ENCODE results near the gene TXLNA. TPM values are rescaled to one million over a fixed set of nuclear protein-coding genes. Genes with fewer than 3 reads are reported as not detected.

The TXLNA gene
- total RNA-seq, 1 experiment from 2014 or later, result 67.3 TPM

- TF ChIP-seq CTCF (conservative IDR thresholded peaks at IDR 0.05), result no peak
- H3K79me2 ChIP-seq (ENCODE audit: insufficient read depth, low read length), result peaks cover 2% of the 10 kb centered on the region; the same call in 1 of the 2 replicates
- no CpG with 5 or more reads among the region's 5 CpGs for WGBS (ENCODE audit: extremely low coverage, insufficient read length, low lambda C conversion rate)
These were observed 42.4 kb upstream of the TXLNA start for GRCh38 chr1:32137111-32137510.

More at GRCh38 chr1:32137111-32137510, 42.4 kb upstream of the TXLNA start:
- no peak overlapping the region for H3K18ac ChIP-seq (ENCODE audit: insufficient read length, low read depth, low read length)
- no peak overlapping the region for H3K4me3 Mint-ChIP-seq
- H3K36me3 Mint-ChIP-seq (ENCODE audit: insufficient read depth in 1 of 3, low read depth in 3 of 3), result peaks cover 0 to 4% (median 0%) of the 10 kb centered on the region in 3 experiments; a peak in 3 of 7 replicates
- no peaks in the 10 kb centered on the region for H3K4me1 ChIP-seq (ENCODE audit: insufficient read depth, low read length)
- H3K9me3 ChIP-seq (ENCODE audit: control insufficient read depth, low read depth, low read length), result no peaks in the 10 kb centered on the region
- H2BK20ac ChIP-seq (ENCODE audit: low read depth, low read length, poor library complexity, severe bottlenecking), result no peak overlapping the region
- H3K9me3 Mint-ChIP-seq, result no peaks in the 10 kb centered on the region; a peak in 1 of 5 replicates
- no peak overlapping the region for H4K91ac ChIP-seq (ENCODE audit: insufficient read length, low read depth, low read length)
- H3K9ac ChIP-seq (ENCODE audit: extremely low read depth, insufficient read length, low read length), result no peak overlapping the region
- H4K8ac ChIP-seq (replicated peaks; ENCODE audit: insufficient read length, low read depth, low read length), result no peak overlapping the region
- H3K4me1 Mint-ChIP-seq, result peaks cover 0 to 4% of the 10 kb centered on the region in 2 experiments; a peak in 2 of 4 replicates
- H3K56ac ChIP-seq (ENCODE audit: insufficient read length, low read depth, low read length), result no peak overlapping the region
- H4K5ac ChIP-seq (ENCODE audit: insufficient read length, low read depth, low read length), result no peak overlapping the region
- no peak overlapping the region for H2AK5ac ChIP-seq (ENCODE audit: insufficient read length, low read length)
- no peak overlapping the region for H3K4ac ChIP-seq (ENCODE audit: low read depth, low read length)
- no peaks in the 10 kb centered on the region for H3K23me2 ChIP-seq (ENCODE audit: insufficient read length, low read depth, low read length, poor library complexity, severe bottlenecking)
- H2BK120ac ChIP-seq (ENCODE audit: low read depth, low read length, poor library complexity, severe bottlenecking), result no peak overlapping the region
- no peak overlapping the region; a peak in 1 of 7 replicates for H3K27ac Mint-ChIP-seq
- no peak overlapping the region for H2BK5ac ChIP-seq (ENCODE audit: insufficient read length, low read length)
- DNase-seq, result no peak
- no peaks in the 10 kb centered on the region for H4K20me1 ChIP-seq (ENCODE audit: control insufficient read depth, insufficient read depth, insufficient read length)
- H3K14ac ChIP-seq (ENCODE audit: insufficient read depth, low read length), result no peak overlapping the region
- peaks cover 3% of the 10 kb centered on the region for H3K79me1 ChIP-seq (ENCODE audit: insufficient read depth, low read depth, low read length, poor library complexity, severe bottlenecking)
- no peak overlapping the region for H2BK15ac ChIP-seq (ENCODE audit: low read depth, low read length)
- H2AFZ ChIP-seq (ENCODE audit: low read length), result no peak overlapping the region
- H3K4me2 ChIP-seq (ENCODE audit: insufficient read depth, insufficient read length, low read length), result no peak overlapping the region
- H3K27me3 ChIP-seq (ENCODE audit: insufficient read depth, low read length), result no peaks in the 10 kb centered on the region
- H3K27me3 Mint-ChIP-seq (ENCODE audit: low read depth), result no peaks in the 10 kb centered on the region
- no peak overlapping the region for H2BK12ac ChIP-seq (ENCODE audit: insufficient read length, low read depth, low read length)
- H3T11ph ChIP-seq (ENCODE audit: low read length), result no peak overlapping the region
- no peak overlapping the region for H3K27ac ChIP-seq (ENCODE audit: insufficient read length, low read depth, low read length)
- no peak overlapping the region for H3K23ac ChIP-seq (ENCODE audit: insufficient read length, low read depth, low read length)

Data from H9 (cell line).